GM21717 (cell line): Measurements from ENCODE around the gene MBTPS2.
"Not testable (repeated sequence)": the region's sequence is repeated elsewhere in the genome, so short reads cannot be mapped to it uniquely, and the experiment has no call there.

Experiments
- ATAC-seq: cut with Tn5 transposase; IDR thresholded peaks from one replicate; pipeline ENCODE4 v1.9.1; 2021; ENCODE audit warnings: mild to moderate bottlenecking, moderate library complexity; ENCODE audit not compliant: unreplicated experiment

The MBTPS2 gene

GRCh38 chrX:21855937-21856415, 16.6 kb downstream of the MBTPS2 start, which contains the start of gene YY2:
Gene YY2 (plus strand): TSS chrX:21855987. CDS start chrX:21856485, 498 bp downstream.
- no peak for ATAC-seq

DNA sequence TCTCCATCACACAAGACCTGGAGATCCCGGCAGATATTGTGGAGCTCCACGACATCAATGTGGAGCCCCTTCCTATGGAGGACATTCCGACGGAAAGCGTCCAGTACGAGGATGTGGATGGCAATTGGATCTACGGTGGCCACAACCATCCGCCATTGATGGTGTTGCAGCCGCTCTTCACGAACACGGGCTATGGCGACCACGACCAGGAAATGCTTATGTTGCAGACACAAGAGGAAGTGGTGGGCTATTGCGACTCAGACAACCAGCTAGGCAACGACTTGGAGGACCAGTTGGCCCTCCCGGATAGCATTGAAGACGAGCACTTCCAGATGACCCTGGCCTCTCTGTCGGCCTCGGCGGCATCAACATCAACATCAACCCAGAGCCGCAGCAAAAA, 17.1 kb downstream of the MBTPS2 start:
- no peak for ATAC-seq

DNA sequence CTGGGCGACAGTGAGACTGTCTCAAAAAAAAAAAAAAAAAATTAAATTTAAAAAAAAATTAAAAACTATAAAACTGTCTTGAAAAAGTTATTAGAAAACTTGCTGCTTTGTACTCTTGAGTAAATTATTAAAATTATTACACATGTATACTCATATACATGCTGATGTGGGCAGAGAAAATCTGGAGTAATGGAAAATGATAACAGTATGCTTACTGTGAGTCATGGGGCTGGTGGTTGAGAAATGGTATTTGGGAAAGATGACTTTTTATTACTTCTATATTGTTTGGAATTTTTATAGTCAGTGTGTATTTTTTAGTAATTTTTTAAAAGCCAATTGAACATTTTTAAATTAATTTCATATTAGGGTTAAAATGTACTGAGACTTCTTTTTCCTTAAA, 23.8 kb downstream of the MBTPS2 start:
- ATAC-seq, result no peak

- no peak for ATAC-seq
These were observed 26.0 kb downstream of the MBTPS2 start for GRCh38 chrX:21865436-21865835.

- ATAC-seq, result no peak
These were observed 31.1 kb downstream of the MBTPS2 start for GRCh38 chrX:21870494-21870893.

DNA sequence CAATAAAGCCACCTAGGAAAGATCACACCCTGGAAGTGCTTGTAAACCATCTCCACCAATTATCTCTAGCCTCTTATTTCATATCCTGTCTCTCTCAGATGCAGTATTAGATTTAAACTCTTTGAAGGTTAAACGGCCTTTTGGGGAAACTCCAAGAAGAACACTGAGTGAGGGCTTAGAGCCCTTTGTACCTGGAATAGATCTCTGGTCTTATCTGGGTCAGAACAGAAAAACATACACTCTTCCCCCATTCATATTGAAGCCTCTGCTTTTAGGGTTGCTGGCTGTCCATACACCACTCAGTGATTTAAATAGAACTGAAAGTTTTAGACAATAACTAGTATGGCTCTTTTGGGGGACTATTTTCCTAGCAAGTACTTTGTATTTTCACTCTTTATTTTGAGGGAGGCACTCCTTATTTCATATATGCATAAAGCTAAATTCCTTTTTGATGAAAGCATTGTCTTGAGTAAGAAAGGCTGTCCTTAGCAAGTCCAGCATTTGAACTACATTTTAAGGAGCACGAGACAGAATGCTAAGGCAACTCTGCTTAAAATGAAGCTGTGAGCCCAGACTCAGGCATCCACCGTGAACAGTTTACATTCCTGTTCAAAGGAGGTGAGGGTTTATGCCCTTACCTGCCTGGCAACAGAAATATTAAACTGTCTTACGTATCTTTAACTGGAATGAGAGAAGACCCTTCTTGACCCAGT, 33.8 kb downstream of the MBTPS2 start:
- ATAC-seq, result no peak

- ATAC-seq, result not testable (repeated sequence)
These were observed 34.8 kb downstream of the MBTPS2 start for GRCh38 chrX:21874182-21874581.

DNA sequence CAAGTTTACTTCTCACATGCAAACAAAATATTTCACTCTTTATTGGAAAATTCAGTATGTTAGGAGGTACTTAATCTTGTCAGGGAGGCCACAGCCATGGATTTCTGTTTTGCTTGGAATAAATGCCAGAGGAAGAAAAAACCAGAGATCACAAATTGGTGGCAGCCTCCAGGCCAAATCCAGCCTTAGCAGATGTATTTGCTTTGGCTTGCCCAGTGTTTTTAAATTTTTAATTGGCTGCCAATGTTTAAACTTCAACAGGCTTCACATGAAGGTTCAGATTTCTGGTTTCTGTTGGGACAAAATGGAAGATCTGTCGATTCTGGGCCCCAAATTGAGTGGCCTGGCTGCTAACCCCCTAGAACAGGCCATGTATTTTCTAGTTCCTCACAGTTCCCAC, 35.6 kb downstream of the MBTPS2 start:
- ATAC-seq, result no peak

- no peak for ATAC-seq
These were observed 42.6 kb downstream of the MBTPS2 start for GRCh38 chrX:21881881-21882574.

GRCh38 chrX:21883258-21883657, 43.8 kb downstream of the MBTPS2 start:
- no peak for ATAC-seq

GRCh38 chrX:21885568-21885967, 46.2 kb downstream of the MBTPS2 start:
- no peak for ATAC-seq

GRCh38 chrX:21905313-21905712, 65.9 kb downstream of the MBTPS2 start:
- ATAC-seq, result no peak

GRCh38 chrX:21905953-21906352, 66.5 kb downstream of the MBTPS2 start:
- no peak for ATAC-seq

DNA sequence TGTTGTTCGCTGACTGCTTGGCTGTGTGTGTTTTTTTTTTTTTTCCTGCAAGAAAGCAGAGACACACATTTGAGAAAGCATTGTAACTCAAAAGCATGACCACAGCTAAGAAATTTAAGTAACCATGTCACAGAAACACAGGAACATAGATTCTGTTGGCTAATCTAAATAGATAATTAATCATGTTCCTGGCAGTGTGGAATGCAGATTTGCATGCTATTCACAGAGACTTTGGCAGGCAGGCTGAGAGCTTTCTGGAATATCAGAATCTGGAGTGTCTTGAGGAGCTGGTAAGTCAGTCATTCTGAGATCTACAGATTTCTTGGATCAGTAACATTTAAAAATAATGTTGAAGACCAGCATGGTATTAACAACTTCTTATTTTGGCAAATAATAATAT, 67.8 kb downstream of the MBTPS2 start:
- ATAC-seq, result no peak

DNA sequence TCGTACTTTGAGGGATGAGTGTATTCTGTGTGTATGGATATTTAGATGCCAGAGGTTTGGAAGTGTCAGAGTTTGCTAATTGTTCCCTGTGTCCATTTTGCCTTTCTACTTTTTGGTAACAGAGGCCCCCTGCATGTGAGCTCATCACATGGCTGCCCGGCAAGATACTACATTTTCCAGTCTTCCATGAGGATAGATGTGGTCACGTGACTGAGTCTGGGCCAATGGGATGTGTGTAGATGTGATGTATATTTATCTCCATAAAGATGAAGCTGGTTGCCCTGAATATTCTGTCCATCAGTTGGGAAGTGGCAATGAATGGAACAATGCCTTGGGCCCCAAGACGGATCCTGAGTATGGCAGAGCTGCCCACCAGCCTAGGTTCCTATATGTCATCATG, 72.1 kb downstream of the MBTPS2 start:
- ATAC-seq, result no peak

DNA sequence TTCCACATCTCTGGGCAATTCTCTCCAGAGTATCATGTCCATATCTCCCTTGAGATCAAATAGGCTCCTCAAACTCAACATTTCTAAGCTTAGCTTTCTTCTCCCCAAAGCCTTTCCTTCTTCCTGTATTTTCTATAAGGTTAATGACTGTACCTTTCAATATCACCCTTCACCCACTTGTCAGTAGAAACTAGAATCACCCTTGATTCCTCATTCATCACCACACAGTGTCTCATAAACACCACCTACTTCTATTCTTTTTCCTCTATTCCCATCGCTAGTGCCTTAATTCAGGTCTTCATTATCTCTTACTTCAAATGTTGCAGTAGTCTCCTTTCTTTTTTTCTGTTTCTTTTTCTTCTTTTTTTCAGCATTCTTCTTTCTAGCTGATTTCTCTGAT, 72.8 kb downstream of the MBTPS2 start:
- no peak for ATAC-seq

DNA sequence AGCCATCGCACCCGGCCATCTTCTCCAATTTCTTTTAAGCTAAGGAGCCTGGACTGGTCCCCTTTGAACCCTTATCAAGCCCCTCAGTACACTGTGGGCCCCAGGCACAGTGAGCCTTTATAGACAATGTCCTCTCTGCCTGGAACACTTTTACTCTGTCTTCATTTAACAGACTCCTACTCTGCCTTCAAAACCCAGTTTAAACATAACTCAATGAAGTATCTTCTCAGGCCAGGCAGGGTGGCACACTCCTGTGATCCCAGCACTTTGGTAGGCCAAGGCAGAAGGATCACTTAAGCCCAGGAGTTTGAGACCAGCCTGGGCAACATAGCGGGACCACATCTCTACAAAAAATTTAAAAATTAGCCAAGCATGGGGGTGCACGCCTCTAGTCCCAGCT, 73.6 kb downstream of the MBTPS2 start:
- ATAC-seq, result no peak

- no peak for ATAC-seq
These were observed 86.7 kb downstream of the MBTPS2 start for GRCh38 chrX:21926116-21926515.

GRCh38 chrX:21926527-21927278, 87.3 kb downstream of the MBTPS2 start:
- ATAC-seq, result no peak

DNA sequence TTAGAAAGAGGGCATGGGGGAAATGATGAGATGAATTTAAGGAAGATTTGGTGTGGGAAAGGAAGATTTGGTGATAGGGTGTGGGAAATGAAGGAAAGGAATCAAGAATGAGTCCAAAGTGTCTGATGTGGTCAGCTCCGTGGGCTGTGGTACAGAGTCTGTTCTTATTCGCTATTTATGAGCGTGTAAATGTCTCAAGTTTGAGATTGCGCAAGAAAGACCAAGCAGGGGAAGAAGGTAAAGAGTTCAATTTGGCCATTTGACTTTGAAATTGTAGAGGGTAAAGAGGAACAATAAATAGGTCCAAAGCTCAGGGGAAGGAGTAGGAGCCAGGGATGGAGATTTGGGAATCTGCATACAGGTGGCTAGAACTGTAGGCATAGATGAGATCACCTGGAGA, 89.8 kb downstream of the MBTPS2 start:
- ATAC-seq, result no peak

DNA sequence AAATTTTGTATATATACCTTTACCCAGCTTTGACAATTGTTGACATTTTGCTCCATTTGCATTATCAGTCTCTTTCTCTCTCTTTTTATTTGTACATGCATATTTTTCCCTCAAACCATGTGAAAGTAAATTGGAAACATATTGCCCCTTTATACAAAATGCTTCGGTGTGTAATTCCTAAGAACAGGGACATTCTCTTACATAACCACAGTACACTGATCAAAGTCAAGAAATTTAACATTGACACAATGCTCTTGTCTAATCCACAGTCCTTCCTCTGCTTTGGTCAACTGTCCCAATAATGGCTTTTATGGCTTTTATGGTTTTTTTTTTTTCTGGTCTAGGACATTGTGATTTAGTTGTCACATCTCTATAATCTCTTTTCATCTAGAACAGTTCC, 91.6 kb downstream of the MBTPS2 start:
- ATAC-seq, result no peak
